ENCODE measurements around the gene ITGB3.
"Not testable (repeated sequence)": the region's sequence is repeated elsewhere in the genome, so short reads cannot be mapped to it uniquely, and the experiment has no call there.

The ITGB3 gene

DNA sequence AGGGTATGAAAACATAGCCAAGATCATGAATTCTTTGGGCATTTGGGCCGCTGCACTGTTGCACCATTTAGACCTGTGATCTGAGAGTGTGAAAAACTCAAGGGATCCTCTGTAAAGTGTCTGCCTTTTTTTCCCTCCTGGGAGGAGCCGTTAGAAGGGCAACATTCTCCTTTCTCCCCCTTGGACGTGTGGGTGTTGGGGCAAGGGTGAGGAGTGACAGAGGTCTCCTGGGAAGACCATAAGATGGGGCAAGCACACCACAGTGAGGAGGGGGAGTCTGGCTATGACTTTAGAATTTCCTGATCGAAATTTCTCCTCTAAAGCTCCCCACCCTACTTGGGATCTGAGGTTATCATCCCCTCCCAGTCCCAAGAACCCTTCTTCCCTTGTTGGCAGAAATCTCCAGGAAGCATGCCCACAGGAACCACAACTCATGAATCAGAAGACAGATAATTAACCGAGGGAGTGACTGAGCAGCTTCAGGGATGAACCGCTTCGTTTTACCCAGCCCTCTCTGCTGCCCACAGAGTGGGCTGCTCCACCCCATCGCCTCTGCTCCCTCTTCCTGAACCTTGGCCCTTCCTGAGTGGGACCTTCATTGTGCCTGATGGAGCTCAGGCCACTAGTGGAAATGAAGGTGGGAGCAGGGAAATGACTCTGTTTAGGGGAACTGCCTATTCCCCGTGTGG lies 4.2 kb downstream of the ITGB3 start:
- TF ChIP-seq, protein P1, sequence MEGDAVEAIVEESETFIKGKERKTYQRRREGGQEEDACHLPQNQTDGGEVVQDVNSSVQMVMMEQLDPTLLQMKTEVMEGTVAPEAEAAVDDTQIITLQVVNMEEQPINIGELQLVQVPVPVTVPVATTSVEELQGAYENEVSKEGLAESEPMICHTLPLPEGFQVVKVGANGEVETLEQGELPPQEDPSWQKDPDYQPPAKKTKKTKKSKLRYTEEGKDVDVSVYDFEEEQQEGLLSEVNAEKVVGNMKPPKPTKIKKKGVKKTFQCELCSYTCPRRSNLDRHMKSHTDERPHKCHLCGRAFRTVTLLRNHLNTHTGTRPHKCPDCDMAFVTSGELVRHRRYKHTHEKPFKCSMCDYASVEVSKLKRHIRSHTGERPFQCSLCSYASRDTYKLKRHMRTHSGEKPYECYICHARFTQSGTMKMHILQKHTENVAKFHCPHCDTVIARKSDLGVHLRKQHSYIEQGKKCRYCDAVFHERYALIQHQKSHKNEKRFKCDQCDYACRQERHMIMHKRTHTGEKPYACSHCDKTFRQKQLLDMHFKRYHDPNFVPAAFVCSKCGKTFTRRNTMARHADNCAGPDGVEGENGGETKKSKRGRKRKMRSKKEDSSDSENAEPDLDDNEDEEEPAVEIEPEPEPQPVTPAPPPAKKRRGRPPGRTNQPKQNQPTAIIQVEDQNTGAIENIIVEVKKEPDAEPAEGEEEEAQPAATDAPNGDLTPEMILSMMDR (IDR thresholded peaks at IDR 0.05; ENCODE audit: borderline replicate concordance, insufficient read depth, low read depth, low read length): no peak
- H3K4me3 ChIP-seq (ENCODE audit: low read depth, low read length): no peak overlapping the region

DNA sequence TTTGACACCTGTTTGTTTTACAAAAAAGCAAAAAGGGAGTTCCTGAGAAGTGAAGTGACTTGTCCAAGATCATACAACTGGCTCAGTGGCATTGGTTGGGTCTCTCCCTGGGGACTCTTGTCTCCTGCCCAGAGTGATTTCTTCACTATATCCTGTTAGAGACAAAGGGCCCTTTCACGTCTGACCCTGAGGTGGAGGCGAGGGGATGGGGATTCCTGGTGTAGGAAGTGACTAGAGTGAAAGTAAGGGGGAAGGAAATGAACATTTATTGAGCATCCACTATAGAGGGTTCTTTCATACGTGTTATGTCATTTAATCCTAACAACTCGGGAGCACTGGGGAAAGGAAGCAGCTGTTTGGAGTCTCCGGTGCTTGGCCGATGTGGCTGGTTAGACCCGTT lies 9.0 kb downstream of the ITGB3 start:
- TF ChIP-seq, protein P1 (IDR thresholded peaks at IDR 0.05; ENCODE audit: borderline replicate concordance, insufficient read depth, low read depth, low read length): no peak
- no peak overlapping the region for H3K4me3 ChIP-seq (ENCODE audit: low read depth, low read length)

DNA sequence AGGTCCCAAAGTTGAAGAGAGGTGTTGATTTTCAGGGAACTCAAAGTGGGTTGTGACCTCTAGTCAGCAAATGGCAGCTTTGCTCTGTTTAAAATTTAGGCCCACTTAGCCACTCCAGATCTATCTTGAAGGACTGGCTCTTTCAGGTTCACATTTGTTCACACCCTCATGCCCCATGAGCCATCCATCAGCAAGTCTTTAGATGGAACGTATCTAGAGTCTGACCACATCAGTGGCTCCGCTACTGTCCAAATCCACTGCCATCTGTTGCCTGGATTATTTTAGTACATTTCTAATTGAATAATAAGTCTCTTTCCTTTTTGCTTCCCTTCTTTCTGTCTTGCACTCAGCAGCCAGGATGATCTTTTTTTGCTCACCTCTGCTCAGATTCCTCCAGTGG lies 10.5 kb downstream of the ITGB3 start:
- H3K4me3 ChIP-seq (ENCODE audit: low read depth, low read length): no peak overlapping the region
- TF ChIP-seq, protein P1 (IDR thresholded peaks at IDR 0.05; ENCODE audit: borderline replicate concordance, insufficient read depth, low read depth, low read length): no peak

DNA sequence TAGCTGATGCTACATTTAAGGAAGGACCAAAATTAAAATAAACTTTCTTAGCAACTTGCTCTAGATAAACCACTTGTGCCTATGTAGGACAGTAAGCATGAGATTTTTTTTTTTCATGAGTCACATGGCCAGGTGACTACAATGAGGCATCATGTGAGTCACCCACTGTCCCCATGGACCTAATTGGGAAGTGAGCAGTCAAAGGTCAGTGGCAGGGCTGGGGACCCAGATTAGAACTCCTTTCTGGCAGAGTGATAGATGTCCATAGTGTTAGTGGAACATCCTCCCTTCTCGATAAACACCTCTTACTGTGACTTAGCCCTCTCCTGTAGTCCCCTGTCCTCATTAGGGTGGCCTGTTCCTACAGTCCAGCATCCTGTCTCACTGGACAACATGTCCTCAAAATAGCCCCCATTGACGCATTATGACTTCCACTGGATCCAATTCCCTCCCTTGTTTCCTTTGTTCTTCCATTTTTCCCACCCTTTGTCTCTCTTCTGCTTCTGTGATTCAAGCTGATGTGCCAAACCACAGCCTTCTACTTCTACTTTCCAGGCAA lies 12.4 kb downstream of the ITGB3 start:
- TF ChIP-seq, protein P1 (IDR thresholded peaks at IDR 0.05; ENCODE audit: borderline replicate concordance, insufficient read depth, low read depth, low read length): no peak

DNA sequence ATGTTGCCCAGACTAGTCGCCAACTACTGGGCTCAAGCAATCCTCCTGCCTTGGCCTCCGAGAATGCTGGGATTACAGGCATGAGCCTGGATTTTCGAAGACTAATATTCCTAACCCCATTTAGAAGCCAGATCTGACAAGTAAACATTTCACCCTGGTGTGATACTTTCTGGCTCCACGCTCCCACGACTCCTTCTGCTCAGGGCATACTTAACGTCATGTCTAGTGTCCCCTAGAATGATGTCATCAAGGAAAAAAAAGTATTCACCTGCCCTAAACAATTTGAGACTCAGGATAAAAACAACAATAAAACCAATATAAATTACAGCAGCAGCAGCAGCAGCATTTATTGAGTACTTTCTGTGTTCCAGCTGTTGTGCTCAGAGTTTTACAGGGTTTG lies 13.2 kb downstream of the ITGB3 start:
- TF ChIP-seq, protein P1 (IDR thresholded peaks at IDR 0.05; ENCODE audit: borderline replicate concordance, insufficient read depth, low read depth, low read length): no peak
- no peak overlapping the region for H3K4me3 ChIP-seq (ENCODE audit: low read depth, low read length)

More for the DNA sequence above, 12.4 kb downstream of the ITGB3 start:
- no peak overlapping the region for H3K4me3 ChIP-seq (ENCODE audit: low read depth, low read length)

DNA sequence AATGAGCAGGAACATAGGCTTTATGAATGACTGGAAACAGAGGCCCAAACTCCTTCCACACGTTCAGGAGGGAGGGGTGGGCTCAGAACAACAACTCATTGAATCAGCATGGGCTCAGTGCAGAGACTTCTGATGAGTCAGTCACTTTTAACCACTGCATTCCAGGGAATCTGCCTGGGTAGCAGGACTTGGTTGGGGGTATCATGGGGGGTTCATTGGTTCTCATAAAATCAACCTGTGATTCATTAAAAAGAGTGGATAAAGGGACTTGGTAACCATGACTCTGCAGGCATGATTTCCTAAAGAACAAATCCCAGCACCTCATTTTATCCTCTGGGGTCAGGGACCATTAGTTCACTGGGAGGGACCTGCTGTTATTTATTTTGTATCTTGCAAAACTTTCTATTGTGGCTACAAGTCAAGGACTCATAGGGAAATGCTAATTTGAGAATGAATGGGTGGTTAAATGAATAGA lies 13.8 kb downstream of the ITGB3 start:
- H3K4me3 ChIP-seq (ENCODE audit: low read depth, low read length): no peak overlapping the region
- TF ChIP-seq, protein P1 (IDR thresholded peaks at IDR 0.05; ENCODE audit: borderline replicate concordance, insufficient read depth, low read depth, low read length): no peak

DNA sequence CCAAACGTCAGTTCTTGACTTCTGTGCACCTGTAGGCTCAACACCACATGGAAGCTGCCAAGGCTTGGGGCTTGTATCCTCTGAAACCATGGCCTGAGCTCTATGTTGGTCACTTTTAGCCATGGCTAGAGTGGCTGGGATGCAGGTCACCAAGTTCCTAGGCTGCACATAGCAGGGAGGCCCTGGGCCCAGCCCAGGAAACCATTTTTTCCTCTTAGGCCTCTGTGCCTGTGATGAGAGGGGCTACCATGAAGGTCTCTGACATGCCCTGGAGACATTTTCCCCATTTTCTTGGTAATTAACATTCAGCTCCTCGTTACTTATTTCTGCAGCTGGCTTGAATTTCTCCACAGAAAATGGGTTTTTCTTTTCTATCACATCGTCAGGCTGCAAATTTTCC lies 15.3 kb downstream of the ITGB3 start:
- not testable (repeated sequence) for H3K4me3 ChIP-seq (ENCODE audit: low read depth, low read length)

DNA sequence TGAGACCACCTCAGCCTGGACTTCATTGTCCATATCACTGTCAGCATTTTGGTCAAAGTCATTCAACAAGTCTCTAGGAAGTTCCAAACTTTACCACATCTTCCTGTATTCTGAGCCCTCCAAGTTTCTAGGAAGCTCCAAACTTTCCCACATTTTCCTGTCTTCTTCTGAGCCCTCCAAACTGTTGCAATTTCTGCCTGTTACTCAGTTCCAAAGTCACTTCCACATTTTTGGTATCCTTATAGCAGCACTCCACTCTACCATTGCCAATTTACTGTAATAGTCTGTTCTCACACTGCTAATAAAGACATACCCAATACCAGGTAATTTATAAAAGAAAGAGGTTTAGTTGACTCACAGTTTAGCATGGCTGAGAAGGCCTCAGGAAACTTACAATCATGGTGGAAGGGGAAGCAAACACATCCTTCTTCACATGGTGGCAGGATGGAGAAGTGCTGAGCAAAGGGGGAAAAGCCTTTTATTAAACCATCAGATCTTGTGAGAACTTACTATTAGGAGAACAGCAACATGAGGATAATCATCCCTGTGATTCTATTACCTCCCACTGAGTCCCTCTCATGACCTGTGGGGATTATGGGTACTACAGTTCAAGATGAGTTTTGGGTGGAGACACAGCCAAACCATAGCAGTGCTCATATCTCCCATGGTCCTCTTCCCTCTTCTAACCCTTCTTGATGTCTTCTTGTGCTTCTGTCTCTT lies 16.1 kb downstream of the ITGB3 start:
- H3K4me3 ChIP-seq (ENCODE audit: low read depth, low read length): not testable (repeated sequence)
